AML-193 (cell line): Measurements from ENCODE around the gene RPS6KA2.
A peak's percentile ranks its signal among the peaks of the same experiment; 100 is the strongest.

Experiments used
- DNase-seq, 2 experiments: peaks; one replicate each; lab custom pipeline; 2025; lab: John Stamatoyannopoulos, UW

RPS6KA2 gene

DNA sequence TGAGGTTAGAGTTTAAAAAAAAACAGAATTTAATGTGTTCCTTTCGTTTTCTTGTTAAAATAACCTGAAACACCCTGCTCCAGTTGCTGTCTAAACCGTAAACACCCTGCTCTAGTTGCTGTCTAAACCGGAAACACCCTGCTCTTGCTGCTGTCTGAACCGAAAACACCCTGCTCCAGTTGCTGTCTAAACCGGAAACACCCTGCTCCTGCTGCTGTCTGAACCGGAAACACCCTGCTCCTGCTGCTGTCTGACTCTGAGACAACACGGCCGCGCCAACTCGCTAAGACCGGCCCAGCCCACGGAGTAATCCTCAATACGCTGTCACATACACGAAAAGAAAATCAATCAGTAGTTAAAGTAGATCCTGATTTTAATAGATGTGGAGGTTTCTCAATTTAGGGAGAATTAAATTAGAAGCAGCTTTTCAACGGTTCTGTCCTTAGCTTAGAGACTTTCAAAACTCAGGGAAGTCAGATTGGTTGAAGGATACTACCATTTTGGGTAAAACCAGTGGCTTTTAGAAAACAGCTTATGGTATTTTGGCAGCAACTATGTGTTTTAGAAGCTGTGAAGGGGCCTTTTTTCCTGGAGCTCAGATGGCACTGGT, 138.9 kb downstream of the RPS6KA2 start:
- peak; percentile 45 to 52 for DNase-seq

DNA sequence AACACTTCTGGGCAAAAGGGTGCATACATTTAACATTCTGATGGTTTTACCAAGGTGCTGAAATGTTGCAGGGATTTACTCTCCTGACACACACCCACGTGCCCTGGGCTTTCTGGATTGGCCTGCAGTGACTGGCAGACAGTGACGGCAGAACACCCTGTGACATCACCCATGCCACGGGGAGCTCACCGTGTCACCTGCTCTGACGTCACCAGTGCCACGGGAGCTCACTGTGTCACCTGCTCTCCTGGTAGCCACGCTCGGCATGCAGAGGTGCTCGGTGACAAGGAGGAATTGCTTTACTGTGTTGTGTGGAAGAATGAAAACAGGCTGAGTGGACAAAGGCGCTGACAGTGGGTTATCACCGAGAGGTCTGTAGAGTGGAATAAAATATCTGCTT, 139.9 kb downstream of the RPS6KA2 start:
- DNase-seq = no peak

DNA sequence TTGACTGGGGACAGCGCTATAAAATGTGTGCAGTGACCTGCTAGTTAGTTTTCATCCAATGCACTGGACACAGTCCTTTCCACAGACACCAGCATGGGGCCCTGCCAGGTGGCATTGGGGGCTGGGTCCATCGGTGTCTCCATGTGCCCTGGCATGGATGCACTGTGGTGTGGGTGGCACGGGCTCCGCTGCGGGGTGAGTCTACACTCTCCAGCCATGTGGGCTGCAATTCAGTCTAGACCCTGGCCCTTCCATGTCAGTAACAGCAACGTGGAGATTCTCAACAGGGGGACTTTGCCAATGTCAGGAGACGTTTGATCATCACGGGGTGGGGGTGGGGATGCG, 140.5 kb downstream of the RPS6KA2 start:
- no peak for DNase-seq

DNA sequence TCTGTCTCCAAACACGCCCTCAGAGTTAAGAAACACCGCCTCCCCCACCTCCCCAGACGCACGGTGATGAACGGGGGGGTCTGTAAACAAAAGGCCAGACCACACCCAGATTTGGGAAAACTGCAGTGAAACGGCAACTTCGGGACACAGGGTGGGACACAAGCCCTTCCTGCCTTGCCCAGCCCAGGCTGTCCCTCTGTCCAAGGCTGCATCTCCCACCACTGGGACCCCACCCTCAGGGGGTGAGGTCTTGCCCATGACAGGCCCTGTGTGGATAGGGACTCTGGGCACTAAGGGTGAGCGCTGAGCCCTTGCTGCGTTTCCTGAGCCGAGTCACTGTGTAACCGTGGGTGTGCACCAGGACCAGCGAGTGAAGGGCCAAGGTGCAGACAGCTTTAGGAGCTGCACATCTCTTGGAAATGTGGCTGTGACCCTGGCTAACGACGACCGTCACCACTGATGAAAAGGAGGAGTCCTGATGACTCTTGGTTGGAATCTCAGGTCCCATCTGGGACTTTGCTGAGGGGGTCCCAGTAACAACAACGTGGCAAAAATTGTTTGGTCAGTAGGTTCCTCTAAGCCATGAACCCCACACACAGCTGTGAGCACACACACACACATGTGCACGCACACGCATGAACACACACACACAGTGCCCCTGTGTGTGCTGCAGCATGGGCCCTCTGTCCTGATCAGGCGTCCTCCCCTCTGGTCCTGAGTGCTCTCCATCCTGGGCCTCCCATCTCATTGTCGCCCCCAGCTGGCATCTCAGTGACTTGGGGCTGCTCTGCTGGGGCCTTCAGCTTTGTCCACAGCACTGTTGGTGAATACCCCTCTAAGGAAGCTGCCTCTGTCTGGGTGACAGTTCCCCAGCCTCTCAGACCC, 141.2 kb downstream of the RPS6KA2 start:
- DNase-seq = no peak

DNA sequence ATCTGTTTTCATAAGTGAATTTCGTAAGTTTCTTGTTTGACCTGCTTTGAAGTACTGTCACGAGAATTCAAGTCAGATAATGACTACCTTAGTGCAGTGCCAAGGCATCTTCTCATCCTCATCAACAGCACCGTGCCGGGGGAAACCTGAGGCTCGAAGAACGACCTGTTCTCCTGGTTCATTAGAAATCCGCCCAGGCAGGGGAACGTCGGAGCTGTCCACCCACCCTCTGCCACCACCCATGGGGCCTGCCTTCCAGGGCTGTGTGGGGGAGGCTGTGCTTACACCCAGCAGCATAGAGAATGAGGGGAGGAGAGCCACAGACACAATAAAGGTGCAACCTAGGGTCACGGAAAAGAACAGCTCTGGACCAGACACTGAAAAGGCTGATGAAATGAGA, 142.2 kb downstream of the RPS6KA2 start:
- DNase-seq = no peak

DNA sequence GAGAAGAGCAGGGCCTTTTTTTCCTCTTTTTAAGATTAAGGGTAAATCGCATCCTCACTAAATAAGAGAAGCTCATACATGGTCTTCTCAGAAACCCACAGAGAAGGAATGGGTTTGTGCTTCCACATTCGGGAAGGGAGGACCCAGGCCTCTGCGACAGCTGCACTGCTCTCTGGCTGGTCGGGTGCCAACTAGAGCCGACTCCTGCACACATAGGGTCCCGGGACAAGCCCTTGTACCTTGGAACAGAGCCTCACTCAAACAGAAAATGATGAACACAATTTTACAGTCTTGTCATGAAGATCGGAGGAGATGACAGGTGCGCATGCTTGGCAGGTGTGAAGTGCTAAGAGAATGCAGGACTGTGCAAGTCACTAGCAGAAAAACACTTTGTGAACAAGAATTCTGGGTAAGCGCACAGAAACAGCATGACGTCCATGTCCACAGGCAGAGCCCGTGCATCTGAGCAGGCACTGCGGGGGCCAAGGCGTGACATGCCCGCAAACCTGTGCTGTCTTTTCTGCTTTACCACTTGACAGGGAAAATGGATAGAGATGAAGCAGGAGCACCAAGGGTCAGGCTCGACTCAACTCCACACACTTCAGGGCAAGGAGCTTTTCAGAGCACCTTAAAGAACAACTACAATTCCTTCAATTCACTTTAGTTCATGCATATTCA, 143.3 kb downstream of the RPS6KA2 start:
- DNase-seq = no peak

DNA sequence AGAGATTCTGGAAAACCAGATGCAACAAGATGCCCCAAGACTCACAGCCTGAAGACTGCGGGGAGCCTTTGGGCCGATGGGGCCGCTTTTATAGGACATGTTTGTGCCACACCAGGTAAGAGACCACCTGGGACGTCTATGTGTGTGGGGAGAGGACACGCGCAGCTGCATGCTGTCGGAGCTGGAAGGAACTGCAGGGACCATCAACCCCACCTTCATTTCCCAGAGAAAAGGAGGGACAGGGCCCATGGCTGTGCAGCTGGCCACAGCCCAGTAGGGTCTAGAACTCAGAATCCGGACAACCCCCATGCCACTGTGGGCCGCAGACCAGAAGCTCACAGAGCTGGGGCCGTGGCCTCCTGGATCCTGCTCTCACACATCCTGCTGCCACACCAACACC, 144.0 kb downstream of the RPS6KA2 start:
- no peak for DNase-seq

DNA sequence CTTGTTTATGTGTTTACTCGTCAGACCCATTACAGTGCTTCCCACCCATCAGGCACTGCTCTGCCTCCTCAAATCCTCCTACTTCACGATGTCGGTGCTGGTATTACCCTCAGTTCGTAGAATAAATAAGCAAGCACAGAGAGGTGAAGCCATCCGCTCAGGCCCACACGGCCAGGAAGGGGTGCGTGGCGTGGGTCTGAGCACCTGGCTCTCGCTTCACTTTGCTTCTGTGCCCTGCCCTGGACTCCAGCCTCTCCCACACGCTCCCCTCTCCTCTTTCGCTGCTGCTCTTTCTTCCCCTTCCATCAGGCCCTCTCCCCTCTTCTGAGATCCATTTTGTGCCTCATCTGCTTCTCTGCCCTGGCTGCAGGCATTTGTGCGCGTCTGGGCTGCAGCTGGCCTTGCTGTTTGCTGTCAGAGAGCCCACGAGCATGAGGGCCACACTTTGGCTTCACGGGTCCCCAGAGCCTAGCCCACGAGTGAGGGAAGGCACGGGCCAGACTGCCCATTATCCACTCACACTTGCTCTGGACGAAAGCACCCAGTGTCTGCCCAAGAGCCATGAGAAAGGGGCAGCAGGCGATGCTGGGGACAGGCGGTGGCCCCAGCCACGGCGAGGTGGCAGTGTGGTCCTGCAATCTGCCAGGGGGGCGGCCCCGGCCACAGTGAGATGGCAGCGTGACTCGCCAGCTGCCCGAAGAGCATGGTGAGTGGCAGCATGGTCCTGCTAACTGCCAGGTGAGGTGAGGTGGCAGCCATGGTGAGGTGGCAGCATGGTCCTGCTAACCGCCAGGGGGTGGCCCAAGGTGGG, 148.1 kb downstream of the RPS6KA2 start:
- DNase-seq = no peak

DNA sequence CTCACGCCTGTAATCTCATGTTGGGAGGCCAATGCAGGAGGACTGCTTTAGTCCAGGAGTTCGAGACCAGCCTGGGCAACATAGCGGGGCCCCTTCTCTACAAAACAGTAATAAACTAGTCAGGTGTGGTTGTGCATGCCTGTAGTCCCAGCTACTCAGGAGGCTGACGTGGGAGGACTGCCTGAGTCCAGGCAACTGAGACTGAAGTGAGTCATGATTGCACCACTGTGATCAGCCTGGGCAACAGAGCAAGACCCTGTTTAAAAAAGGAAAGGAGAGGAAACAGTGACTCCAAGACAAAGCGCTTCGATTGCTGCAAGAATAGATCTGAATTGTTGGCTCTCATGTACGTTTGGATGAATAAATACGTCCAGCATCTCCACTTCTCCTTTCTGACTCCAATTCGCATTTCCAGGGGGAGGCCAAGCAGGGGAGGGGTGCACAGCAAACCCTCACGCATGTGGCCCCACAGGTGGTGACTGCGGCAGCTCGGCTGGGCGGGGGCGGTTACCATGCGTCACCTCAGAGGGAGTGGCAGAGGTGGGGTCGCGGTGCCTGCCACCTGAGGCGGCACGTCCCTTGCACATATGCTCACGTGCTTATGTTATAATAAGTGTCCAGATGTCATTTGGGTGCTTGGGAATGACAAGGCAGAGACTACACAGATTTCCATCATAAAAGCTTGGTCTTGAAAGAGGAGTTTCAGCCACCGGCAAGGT, 149.2 kb downstream of the RPS6KA2 start:
- DNase-seq = no peak

DNA sequence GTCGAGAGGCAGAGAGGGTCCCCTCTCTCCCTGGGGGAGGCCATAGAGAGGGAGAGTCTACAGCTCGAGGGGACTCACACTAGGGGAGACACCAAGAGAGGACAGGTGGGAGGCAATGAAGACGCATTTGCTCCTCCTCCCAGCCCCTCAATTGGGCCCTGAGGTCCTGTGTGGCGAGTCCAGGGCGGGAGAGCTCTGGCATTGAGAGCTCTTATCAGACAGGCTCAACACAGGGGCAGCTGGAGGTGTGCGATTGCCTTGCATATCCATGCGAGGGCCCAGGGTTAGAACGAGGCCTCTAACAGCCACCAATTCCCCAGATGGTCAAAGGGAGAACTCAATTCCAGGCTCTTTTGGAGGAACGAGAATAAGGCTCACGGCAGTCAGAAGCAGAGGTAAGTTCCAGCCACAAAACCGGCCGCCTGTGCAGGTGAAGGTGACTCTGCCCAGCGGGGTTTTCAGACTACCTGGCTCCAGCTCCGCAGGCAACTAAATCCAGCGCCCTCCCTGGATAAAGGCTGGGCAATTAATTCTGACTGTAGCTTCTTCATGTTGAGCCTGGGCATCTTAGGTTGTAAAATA, 150.3 kb downstream of the RPS6KA2 start:
- no peak for DNase-seq

DNA sequence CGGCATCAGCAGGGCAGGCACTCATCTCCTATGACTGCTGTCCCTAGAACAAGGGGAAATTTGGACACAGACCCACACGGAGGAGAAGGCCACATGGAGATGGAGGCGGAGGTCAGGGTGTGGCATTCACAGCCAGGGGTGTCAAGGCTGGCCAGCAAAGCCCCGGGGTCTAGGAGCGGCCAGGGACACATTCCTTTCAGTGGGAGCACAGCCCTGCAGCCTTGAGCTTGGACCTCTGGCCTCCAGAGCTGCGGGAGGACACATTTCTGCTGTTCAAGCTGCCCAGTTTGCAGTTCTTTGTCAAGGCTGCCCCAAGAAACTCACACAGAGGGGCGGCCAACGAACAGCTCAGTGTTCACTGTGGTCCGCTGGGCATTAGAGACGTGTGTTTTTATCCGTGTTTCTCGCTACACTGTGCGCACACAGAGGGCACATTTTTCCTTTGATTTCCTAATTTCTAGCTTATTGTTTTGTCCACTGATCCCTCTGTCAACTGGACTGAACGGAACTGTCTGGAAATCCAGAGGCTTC, 150.9 kb downstream of the RPS6KA2 start:
- no peak for DNase-seq

DNA sequence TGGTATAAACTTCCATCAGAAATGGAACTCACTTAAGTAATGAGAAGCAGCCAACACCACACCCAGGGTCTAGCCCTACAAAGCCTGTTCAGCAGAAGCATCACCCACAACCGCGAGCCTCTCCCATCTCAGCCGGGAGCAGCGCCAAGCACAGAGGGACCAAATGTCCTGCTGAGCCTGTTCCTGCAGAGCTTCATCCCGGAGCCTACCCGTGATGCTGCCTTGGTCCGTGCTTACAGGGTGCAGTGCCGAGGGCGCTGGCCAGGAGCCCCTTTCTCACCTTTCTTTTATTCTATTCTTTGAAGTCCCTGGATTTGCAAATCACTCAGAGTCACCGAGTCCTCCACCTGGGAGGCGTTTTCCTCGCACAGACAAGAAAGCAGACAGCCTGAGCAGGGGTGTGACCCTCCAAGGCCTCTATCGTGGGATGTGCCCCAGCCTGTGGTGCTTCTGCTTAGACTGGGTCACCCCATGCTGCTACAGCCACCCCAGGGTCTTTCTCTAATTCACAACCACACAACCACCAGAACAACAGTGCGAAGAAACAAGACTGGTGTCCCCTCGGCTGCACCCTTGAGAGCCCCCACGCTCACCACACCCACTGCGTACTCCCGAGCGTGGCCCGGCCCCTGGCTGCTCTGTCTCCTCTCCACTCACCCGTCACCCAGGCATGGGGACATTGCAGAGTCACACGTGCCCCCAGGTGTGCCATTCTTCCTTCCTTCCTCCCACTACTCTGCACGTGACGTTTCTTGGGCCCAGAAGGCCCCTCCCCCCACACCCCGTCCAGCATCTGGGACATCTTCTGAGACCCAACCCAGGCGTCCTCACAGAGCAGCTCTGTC, 152.1 kb downstream of the RPS6KA2 start:
- DNase-seq = no peak

DNA sequence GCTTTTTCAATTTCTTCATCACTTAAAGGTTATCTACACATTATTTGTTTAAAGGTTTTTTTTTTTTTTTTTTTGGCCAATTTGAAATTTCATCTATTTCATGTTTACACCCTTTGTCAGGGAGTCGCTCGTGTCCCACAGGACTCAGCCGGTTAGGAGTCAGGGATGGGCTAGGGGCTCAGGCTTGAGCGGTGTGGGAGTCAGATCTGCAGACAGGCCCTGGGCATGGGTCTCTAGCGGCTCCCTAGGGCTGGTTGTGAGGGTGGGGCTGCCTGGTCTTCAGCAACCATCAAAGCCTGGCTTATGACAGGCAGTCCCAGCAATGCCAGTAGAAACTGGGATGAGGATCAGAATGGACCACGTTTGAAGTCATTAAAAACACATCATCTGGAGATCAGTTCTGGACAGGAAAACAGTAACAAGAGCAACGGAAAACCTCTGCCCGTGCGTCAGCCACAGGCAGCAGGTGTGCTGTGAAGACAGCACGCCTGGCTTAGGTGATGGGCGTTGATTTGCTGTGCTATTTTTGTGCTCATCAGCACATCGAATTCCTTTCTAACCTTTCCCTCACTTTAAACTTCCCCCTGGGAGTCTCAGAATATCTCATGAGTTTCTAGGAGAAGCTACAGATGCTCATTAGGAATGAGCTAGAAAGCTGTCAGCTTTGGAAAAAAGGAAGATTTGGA, 153.0 kb downstream of the RPS6KA2 start:
- no peak for DNase-seq

DNA sequence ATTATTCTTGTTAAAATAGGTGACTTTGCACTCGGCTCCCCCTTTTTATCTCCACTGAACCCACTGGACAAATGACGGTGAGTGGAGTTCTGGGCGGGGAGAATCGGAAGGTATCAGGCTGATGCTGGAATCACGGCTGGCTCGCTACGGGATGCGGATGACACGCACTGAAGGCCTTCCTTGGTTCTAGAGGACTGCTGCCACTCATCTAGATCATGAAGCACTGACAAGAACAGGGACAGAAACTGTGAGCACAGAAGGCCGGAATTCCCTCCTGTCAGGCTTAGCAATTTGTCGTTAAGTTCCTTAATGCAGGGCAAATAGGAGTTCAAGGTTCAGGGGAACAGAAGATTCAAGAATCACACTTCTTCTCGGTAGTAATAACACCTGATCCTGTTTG, 154.4 kb downstream of the RPS6KA2 start:
- DNase-seq = no peak

DNA sequence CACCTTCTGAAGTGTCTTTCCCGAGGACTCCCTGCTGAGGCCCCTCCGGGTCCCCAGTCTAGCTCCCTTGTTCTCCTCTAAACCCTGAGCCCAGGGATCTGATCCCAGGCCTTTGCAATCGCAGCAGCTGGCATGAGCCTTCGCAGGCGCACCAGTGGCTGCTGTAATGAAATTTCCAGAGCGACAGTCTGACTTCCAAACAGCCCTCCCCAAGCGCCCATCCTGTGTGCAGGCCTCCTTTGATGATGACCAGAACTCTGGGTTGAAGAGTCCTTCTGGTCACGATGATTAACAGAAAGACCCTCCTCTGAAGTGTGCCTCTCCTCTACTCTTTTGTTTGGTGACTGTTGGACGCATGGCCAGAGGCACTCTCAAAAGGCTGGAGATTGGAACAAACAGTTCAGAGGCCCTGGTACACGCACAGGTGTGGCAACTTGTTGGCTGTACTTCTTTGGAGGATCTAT, 155.2 kb downstream of the RPS6KA2 start:
- DNase-seq = no peak

DNA sequence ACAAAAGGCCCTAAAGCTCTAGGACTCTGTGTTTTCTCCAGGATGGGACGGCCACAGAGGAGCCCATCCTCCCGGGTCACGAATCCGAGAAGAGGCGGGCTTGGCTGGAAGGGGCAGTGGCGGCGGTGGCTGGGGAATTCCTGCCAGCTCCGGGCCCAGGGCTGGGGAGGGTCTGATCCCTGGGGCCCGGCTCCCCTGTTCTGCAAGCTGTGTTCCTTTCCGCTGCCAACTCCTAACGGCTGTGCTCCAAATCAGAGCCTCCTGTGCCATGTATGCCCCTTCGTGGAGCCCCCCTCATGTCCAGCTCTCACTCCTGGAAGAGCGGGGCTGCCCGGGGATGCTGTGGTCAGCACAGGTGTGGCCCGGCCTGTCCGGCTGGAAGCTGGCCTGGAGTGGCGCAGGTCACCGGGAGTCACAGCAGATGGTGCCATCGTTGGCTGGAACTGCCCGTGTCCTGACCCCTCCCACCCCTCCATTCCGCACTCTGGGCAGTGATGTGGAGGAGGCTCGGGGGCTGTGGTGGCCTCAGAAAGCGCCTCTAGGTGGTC, 156.1 kb downstream of the RPS6KA2 start:
- DNase-seq = no peak

DNA sequence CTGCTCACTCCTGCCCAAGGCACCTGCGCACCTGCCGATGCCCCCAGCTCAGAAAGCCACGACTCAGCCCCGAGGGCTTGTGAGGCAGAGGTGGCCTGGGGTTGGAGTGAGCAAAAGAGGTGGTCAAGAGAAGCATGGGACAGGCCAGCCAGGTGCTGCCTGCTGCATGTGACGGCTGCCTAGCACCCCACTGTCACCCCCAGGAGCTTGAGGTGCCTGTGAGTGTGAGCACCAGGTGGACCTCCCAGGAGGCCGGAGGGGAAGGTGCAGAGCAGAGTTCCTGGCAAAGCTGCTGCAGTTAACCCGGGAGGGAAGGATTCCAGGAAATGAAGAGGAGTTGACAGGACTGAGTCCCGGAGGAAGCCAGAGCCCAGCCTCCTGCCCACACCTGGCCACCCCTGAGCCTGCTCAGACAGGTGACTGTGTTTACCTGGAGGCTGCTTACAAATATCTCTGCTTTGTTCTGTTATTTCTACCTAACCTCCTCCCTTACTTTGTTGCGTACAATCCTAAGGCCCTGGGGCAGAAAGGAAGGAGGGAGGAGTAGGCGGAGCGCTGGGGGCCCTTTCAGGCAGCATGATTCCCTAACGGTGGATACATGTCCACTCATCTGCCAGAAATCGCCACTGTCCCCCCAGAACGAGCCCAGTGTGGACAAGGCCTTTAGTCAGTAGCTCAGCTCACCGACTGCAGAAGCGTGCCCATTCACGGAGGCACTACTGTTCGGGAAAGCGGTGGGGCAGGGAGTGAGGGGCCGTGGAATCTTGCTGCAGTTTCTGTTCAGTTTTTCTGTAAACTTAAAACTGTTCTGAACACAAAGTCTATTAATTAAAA, 156.8 kb downstream of the RPS6KA2 start:
- no peak for DNase-seq

DNA sequence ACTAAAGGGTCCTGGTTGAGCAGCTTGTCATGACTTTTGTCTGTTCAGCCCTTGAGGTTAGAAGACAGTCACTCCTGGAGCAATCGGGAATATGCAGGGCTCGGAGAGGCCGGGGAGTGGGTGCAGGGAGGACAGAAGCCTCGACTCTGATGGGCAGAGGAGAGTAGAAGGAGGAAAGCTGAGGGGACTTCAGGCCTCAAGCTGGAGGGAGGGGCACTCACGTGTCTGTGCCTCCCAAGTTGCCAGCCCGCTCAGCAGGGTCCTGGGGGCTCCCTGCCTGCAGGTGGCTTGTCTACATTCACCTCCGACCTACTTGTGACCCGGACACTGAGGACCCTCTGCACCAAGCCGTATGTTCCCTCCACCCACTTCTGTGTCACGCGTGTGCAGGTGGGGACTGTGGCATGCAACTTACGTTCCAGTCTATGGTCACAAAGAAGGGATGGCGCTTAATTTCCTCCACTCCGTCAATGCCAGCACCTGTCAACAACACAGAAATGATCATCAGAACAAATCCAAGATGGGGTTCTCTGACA, 157.6 kb downstream of the RPS6KA2 start:
- no peak for DNase-seq
